DMS153 treated with DMSO at 0.1 percent for 48 hours (cell line): ENCODE measurements around the gene H2AZ2.
"Not testable (repeated sequence)": the region's sequence is repeated elsewhere in the genome, so short reads cannot be mapped to it uniquely, and the experiment has no call there.

Experiments used
- DNase-seq: peaks from one replicate; lab custom pipeline; 2025; ENCODE audit not compliant: unreplicated experiment; lab: John Stamatoyannopoulos, UW

The H2AZ2 gene

GRCh38 chr7:44819292-44819691, 28.6 kb downstream of the H2AZ2 start:
- DNase-seq = no peak

- no peak for DNase-seq
Measured at GRCh38 chr7:44814919-44815318, 33.0 kb downstream of the H2AZ2 start.

- no peak for DNase-seq
Measured at GRCh38 chr7:44811571-44811970, 36.3 kb downstream of the H2AZ2 start.

- DNase-seq = no peak
Measured at GRCh38 chr7:44811093-44811492, 36.8 kb downstream of the H2AZ2 start.

- no peak for DNase-seq
Measured at GRCh38 chr7:44808914-44809393, 38.9 kb downstream of the H2AZ2 start.

- DNase-seq = no peak
Measured at GRCh38 chr7:44805950-44806349, 41.9 kb downstream of the H2AZ2 start.

GRCh38 chr7:44803828-44804519, 43.9 kb downstream of the H2AZ2 start:
- not testable (repeated sequence) for DNase-seq

- no peak for DNase-seq
Measured at GRCh38 chr7:44802418-44803025, 45.4 kb downstream of the H2AZ2 start.

GRCh38 chr7:44801890-44802289, 46.0 kb downstream of the H2AZ2 start:
- DNase-seq = no peak

GRCh38 chr7:44799939-44800338, 47.9 kb downstream of the H2AZ2 start:
- no peak for DNase-seq

- DNase-seq = no peak
Measured at GRCh38 chr7:44798649-44799305, 49.1 kb downstream of the H2AZ2 start.

- peak; percentile 77 for DNase-seq
Measured at GRCh38 chr7:44797329-44798258, 50.3 kb downstream of the H2AZ2 start.

- DNase-seq = peak; percentile 96
Measured at GRCh38 chr7:44796504-44797328, 51.2 kb downstream of the H2AZ2 start, which contains the start of gene PPIA. TSS of gene PPIA (plus strand) at chr7:44796681. CDS start at chr7:44796725, 44 bp downstream.

GRCh38 chr7:44796034-44796503, 51.8 kb downstream of the H2AZ2 start:
- DNase-seq = peak; percentile 79

GRCh38 chr7:44794331-44794730, 53.6 kb downstream of the H2AZ2 start:
- DNase-seq = no peak

- no peak for DNase-seq
Measured at GRCh38 chr7:44793919-44794318, 54.0 kb downstream of the H2AZ2 start.

- DNase-seq = no peak
Measured at GRCh38 chr7:44791278-44792219, 56.3 kb downstream of the H2AZ2 start.

- no peak for DNase-seq
Measured at GRCh38 chr7:44789990-44790389, 57.9 kb downstream of the H2AZ2 start.

GRCh38 chr7:44787762-44788161, 60.1 kb downstream of the H2AZ2 start:
- DNase-seq = no peak
